GM19397 (cell line): Measurements from ENCODE around the gene SLC16A6.
A peak's percentile ranks its signal among the peaks of the same experiment; 100 is the strongest.
"Not testable (repeated sequence)": the region's sequence is repeated elsewhere in the genome, so short reads cannot be mapped to it uniquely, and the experiment has no call there.

ENCODE experiments used
- ATAC-seq: cut with Tn5 transposase; IDR thresholded peaks from one replicate; pipeline ENCODE4 v1.9.1; 2021; ENCODE audit warnings: mild to moderate bottlenecking, moderate library complexity; ENCODE audit not compliant: unreplicated experiment

Gene SLC16A6

DNA sequence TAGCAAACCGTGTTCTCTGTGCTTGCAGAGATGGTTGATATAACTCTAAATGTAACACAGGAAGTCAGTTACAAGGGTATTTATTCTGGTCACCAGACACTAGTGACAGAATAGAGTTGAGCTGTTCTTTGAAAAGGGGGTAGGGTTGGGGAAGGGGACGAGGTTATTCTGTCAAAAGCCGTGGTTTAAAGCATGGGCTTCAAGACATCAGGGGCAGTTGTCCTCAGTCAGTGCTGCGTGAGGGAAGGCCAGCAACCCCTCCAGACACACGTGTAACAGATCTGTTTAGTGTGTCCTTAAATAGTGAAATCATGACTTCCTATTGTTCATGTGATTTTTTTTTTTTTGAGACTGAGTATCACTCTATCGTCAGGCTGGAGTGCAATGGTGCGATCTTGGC, 37.5 kb downstream of the SLC16A6 start:
- not testable (repeated sequence) for ATAC-seq

DNA sequence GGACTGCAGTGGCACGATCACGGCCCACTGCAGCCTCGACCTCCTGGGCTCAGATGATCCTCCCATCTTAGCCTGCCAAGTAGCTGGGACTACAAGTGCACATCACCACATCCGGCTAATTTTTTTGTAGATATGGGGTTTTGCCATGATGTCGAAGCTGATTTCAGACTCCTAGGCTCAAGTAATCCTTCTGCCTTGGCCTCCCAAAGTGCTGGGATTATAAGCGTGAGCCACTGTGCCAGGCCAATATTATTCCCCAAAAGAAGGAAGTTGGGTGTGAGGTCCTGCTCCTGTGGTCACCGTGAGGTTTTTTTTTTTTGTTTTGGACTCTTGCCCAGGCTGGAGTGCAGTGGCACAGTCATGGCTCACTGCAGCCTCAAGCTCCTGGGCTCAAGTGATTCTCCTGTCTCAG, 41.6 kb downstream of the SLC16A6 start:
- ATAC-seq: no peak

DNA sequence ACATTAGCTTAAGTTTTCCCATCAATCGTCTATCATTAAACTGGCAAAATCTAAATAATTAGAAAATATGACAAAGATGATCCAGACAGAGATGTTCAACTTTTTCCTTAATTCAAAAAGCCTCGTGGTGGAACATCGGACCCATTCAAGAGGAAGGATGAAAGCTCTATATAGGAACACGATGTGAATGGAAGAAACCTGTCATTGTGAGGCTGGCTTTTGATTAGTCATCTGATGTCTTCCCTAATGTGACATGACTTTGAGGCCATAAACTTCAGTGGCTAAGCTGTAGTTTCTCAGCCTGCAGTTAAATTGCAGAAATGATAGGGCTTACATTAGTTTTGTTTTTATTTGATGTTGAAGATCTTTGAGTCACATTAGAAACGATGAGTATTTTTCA, 42.0 kb downstream of the SLC16A6 start:
- ATAC-seq: no peak

DNA sequence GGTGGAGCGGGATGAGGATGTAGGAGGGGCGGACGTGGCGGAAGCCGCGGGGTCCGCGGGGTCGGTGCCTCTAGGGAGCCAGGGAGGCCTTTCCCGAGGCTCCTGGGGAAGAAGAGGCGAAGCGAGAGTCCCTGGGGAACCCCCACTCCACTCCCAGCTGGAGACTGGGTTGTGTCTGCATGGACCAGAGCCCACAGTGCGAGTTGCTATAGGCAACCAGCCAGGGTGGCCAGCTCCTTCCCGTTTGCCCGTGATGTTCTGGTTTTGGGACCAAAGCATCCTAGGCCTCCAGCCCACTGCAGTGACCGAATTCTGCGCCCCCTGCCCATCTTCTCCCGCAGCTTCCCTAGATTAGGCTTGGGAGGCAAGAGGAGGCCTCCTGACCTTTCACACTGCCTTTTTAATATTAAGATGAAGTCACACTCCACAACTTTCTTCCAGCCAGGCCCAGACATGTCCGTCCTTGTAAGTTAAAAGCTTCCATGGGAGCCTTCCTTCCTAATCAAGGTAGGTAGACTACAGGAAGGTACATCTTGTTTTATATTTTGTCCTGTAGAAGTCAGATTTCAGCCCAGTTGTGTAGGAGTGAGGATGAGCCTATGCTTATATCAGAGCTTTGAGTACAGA, 42.6 kb downstream of the SLC16A6 start:
- ATAC-seq: no peak

DNA sequence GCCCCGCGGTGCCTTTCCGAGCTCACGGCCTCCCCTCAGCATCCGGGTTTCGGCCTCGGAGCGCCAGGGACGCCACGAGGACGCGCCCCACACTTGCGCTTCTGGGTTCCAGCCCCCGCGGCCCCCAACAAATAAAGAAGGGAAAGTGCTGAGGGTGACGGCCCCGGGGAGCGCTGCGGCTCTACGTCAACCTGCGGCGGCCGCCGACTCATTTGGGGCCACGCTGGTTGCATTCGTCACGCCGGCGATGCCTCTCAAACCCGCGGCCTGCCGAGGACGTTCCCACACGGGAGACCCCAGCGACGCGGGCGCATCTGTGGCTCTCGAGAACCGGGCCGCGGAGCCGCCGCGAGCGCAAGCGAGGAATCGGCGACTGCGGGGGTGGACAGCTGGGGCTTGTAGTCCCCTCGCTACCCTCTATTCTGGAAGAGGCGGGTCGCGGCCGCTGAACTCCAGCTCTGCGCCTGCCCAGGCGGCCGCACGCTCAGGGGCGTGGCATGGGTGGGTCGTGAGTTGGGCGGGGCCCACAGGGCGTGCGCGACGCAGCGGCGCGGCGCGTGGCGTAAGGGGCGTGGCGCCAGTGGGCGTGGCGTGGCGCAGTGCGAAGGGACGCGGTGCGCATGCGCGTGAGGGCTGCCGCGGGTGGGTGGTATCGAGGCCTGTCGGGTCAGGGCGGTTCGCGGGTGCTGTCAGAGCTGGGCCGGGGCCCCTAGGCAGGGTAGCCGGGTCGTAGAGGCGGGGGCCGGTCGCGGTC, 43.3 kb downstream of the SLC16A6 start, which contains the start of gene AMZ2:
TSS of gene AMZ2 (plus strand) at position 599 of the 754 bp plus-strand sequence. CDS start 2,145 bp downstream, outside the sequence.
- ATAC-seq: peak; percentile 92

DNA sequence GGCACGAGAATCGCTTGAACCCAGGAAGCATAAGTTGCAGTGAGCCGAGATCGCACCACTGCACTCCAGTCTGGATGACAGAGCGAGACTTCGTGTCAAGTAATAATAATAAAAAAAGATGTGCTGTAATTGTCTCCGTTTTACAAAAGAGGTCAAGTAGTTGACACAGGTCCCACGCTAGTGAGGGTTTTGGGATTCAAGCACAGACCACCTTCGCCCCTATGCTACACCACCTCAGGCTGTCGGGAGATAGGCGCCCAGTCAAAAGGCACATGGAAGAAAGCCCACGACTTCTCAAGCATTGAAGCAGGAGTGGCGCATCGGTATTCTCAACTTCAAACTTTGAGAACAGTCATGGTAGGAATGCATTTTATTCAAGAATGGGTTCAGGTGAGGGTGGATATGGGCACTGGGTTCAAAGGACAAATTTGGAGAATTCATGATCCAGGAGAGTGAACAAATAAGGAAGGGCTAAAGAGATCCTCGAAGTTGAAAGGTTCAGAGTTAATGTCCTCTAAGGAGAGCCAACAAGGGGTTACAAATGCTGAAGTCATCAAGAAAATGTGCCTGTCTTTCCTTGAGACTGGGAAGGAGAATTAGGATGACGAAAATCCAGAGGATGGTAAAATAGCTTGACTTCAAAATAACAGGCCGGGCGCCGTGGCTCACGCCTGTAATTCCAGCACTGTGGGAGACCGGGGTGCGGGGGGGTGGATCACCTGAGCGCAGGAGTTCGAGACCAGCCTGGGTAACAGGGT, 44.5 kb downstream of the SLC16A6 start:
- no peak for ATAC-seq

DNA sequence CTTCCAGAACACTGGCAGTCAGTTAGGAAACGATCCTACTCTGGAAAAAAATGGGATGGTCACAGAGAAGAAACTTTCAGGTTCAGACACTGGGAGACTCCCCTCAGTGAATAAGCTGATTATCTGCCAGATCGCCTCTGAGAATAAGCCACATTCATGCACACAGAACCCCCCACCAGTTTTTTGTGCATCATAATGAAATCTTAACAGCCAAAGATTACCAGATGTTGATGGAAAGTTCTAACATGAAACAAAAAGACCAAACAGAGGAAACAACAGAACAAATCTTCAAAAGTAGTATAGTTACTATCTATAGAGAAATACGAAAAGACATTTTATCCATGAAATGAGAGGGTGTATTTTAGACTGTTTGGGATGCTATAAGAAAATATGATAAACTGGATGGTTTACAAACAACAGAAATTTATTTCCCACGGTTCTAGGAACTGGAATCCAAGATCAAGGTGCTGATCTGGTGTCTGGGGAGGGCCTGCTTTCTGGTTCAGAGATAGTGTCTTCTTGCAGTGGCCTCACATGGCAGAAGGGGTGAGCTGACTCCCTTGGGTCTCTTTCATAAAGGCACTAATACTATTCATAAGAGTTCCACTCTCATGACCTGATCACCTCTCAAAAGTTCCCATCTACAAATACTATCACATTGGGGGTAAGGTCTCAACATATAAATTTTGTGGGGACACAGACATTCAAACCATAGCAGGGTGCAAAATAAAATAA, 51.1 kb downstream of the SLC16A6 start:
- no peak for ATAC-seq

DNA sequence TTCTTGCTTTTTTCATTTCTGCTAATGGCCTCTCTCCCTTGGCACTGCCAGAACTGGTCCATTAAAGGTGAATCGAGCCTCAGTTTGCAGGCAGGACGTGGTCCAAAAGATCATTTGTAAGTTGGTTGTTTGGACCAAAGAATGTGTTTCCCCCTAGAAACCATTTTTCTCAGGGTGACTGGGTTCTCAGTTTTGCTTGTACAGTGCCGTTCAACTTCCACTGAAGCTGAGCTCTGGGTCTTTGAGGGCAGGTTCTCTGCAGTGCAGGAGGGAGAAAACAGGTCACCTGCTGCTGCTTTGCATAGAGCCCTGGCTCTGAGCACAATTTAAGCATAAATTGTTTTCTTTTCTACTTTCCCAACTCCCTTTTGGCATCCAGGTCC, 52.1 kb downstream of the SLC16A6 start:
- peak; percentile 32 for ATAC-seq

DNA sequence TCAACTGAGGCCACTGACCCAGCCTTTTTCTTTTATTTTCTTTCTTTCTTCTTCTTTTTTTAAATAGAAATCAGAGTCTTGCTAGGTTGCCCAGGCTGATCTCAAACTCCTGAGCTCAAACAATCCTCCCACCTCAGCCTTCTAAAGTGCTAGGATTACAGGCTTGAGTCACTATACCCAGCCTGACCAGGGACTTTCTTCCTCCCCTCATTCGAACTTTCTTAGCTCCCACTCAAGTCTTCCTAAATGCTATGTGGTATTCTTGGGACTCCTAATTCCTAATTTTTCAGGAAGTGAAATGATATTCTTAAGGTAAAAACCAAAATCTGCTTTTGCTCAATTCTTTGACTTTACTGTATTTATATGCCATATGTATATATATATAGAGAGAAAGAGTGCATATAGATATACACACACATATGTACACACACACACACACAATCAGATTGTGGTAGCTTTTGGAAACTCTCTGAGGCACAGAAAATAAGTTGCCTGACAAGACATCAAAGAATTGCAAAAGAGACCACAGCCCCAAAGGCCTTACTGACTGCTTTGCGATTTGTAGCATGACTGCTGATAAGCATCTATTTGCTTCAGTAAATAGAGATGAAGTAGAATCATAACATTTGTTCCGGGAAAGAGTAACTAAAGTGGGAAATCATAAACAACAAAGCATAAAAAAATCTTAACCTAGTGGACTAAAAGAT, 52.6 kb downstream of the SLC16A6 start:
- ATAC-seq: no peak

DNA sequence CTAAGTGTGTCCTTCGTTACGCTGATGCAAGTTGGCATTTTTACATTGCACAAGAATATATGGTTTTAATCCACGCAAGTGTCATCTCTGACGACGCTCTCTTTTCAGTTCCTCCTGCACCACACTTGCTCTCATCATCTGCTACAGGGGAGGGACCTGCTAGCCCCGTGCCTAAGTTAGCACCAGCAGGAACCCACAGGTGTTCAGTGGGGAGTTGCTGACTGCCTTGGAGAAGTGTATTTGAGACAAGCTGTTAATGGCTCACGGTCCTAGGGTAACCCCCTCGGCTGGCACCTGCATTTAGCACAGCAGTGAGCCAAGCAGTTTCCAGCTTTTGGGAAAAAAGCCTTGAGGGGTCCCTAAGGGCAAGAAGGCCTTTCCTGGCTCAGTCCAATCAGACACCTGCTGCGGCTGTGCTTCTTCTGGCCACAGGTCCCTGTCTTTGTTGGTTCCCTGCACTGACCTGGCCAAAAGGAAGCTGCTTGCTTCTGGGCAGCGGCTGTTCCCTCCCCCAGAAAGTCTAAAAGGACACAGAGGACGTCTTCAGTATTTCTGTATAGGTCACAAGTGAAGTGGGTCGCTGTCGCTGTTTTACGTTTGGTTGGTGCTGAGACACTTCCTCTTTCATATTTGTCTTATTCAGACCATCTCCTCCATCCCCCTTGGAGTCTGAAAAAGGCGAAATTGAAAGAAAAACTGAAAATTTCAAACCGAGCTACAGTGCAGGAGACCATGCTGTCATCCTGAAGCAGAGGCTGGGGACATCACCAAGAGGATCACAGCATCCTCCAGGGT, 53.4 kb downstream of the SLC16A6 start:
- peak; percentile 70 for ATAC-seq

DNA sequence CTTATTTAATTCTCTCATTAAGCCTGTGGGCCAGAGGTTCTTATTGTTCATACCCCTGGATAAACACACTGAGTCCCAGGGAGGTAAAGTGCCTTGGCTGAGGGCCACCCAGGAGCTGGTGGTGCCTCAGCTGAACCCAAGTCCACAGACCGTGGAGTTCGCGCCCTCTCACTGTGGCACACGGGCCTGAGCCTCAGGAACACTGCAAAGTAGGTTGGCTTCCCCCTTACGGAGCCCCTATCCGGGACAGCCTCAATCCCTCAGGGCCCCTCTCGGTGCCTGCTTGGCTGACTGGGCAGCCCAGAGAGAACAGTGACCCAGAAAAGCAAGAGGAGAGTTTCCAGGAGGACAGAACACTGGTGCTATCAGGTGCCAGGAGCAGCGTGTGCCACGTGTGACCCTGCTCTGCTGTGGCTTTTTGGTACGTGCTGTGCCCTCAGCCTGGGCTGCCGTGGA, 55.6 kb downstream of the SLC16A6 start:
- not testable (repeated sequence) for ATAC-seq

DNA sequence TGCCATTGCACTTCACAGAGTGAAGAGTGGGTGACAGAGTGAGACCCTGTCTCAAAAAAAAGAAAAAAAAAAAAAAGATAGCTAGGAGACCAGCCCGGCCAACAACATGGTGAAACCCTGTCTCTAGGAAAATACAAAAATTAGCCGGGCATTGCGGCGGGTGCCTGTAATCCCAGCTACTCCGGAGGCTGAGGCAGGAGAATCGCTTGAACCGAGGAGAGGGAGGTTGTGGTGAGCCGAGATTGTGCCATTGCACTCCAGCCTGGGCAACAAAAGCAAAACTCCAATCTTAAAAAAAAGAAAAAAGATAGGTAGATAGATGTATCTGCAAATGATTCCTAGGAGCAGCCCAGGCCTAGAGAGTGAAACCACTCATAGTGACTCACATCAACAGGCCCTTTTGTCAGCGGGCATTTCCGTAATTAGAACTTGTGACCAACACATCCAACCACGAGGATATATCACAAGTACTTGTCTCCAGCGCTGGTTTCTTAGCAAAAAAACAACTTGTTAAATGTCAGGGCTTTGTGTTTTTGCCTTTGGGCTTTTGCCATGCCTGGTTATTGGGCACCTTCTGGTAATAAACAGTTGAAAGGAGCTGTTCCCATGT, 56.1 kb downstream of the SLC16A6 start:
- not testable (repeated sequence) for ATAC-seq

DNA sequence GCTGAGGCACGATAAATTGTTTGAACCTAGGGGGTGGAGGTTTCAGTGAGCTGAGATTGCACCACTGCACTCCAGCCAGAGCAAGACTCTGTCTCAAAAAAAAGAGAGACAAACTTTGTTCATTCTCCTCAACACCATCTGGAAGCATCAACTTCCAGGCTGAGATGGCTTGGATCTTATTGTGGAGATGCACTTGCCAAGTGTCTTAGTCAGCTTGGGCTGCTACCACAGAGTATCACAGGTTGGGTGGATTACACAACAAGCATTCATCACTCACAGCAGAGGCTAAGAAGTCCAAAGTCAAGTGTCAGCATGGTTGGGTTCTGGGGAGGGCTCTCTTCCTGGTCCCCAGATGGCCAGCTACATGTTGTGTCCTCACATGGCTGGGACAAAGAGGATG, 58.2 kb downstream of the SLC16A6 start:
- not testable (repeated sequence) for ATAC-seq

DNA sequence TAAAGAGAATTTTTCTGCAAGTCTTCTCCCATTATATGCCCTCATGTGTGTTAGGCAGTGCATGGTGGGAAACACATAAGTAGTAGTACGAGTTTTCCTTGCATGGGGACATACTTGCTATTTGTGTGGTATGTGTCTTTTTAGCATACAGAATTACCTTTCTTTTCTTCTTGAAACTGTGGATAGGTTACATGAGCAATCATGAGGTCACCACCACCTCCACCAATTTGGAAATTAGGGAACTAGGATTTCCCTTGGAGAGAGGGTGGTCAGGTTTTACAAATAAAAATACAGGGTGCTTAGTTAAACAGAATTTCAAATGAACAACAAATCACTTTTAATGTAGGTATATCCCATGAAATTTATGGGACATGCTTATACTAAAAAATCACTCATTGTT, 59.4 kb downstream of the SLC16A6 start:
- no peak for ATAC-seq

DNA sequence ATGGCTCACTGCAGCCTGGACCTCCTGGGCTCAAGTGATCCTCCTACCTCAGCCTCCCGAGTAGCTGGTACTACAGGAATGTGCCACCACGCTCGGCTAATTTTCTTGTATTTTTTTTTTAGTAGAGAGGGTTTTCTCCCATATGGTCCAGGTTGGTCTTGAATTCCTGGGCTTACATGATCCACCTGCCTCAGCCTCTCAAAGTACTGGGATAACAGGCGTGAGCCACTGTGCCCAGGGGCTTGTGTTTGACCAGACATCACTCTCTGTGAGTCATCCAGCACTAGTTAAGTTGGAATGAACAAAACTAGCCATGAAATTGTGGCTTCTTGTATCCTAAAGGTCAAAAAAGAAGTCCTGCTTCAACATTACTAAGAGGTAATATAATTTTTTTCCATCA, 59.8 kb downstream of the SLC16A6 start:
- ATAC-seq: not testable (repeated sequence)

DNA sequence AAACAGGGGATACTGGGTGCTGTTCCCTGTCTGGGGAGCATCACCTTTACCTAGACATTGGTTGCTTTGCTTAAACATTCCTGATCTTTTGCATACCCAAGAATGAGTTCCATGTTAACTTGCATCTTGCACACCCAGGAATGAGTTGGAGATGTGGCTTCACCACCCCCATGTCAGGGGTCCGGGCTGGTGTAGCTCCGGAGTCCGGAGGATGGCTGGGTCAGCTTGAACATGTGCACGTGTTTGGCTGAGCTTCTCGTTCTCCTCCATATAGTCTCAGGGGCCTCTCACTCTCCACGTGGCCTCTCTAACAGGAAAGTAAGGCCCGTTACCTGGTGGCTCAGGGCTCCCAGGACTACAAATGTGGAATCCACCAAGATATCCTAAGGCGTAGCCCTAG, 61.3 kb downstream of the SLC16A6 start:
- ATAC-seq: no peak

DNA sequence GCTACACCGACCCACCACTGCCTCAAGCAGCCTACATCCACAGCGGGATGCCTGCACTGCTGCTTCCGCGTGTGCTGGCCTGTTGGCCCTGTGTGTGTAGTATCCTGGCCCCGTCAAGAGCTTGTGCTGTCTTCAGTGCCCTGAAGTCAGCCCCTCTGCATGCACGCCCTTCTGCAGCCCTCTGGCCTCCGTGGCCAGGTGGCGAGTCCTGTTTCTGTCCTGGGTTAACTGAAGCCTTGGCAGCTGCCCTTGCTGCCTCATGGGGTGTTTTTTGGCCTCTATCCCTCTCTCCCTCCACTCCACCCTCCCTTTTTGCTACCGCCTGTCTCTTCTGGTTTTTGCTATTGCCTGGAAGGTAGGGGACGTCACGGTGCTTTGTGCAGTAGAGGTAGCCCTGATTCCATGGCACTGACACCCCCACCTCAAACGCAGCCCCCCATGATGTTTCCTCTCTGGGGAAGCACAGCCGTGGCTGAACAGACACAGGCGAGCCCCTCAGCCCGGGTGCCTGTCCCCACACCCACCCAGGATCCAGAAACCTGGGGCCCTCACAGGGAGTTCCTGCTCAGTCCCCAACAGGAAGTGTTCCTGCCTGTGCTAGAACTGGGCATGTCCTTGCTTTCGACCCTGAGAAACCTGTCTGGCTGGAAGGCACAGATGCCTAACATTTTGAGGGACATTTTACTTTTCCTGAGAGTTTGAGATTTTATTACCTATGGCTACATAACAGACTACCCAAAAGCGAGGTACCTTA, 61.9 kb downstream of the SLC16A6 start:
- no peak for ATAC-seq

DNA sequence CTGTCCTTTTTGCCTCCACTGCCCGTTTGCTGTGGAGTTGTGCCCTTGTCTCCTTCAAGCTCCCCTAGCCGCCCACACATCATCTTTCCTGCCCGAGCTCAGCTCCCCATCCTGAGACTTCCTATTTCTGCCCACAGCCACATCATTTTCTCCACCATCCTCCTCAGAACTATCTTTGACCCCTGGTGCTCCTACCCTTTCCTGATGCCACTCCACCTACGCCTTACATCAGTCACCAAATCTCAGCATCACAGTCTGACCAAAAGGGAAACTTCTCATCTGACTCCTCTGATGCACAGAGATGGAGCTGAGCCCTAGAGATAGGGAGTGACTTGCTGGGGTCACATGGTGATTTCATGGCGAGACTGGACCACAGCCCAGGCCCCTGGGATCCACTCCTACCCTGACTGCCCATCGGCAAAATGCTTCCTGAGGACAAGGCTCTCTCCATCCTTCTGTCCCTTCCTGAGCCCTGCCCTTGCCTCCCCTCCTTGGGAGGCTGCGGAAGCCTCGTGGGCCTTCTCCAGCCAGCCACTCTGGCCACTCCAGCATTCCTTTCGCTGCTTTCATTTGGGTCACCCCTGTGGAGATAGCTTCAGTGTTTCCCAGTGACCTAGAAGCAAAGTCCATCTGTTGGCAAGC, 62.8 kb downstream of the SLC16A6 start:
- ATAC-seq: not testable (repeated sequence)
